GM19395 (cell line): ENCODE measurements around the gene RBM14.
"Not testable (repeated sequence)": the region's sequence is repeated elsewhere in the genome, so short reads cannot be mapped to it uniquely, and the experiment has no call there.

Source experiments
- ATAC-seq: cut with Tn5 transposase; IDR thresholded peaks from one replicate; pipeline ENCODE4 v1.9.1; 2021; ENCODE audit warnings: mild to moderate bottlenecking, moderate library complexity; ENCODE audit not compliant: unreplicated experiment

Gene RBM14

DNA sequence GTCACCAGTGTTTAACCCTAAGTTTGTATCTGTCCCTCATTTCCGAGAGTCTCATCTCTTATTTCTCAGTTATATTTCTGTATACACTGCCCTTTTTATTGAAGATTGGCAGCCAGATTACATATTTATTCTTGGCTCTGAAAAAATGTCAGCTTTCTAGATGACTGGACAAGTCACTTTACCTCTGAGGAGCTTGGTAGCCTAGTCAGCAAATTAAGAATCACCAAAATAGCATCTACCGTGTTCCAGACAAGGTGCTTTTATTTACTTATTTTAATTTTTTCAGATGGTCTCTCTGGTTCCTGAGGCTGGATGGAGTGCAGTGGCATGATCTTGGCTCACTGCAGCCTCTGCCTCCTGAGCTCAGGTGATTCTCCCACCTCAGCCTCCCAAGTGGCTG, 16.5 kb downstream of the RBM14 start:
- no peak for ATAC-seq

DNA sequence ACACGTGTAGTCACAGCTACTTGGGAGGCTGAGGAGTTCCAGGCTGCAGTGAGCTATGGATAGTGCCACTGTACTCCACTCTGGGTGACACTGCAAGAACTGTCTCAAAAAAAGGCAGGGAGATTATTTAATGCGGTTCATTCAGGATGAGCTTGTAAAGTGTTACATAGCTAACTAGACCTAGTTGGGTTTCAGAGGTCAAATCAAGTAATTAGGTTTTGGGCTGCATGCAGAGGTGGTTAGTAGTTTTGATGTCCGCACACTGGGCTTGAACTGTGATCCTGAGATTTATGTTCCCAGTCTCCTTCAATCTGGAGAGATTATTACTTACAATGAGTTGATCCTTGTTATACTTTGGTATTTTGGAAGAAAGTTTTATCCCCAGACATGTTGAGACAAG, 20.0 kb downstream of the RBM14 start:
- ATAC-seq = no peak

DNA sequence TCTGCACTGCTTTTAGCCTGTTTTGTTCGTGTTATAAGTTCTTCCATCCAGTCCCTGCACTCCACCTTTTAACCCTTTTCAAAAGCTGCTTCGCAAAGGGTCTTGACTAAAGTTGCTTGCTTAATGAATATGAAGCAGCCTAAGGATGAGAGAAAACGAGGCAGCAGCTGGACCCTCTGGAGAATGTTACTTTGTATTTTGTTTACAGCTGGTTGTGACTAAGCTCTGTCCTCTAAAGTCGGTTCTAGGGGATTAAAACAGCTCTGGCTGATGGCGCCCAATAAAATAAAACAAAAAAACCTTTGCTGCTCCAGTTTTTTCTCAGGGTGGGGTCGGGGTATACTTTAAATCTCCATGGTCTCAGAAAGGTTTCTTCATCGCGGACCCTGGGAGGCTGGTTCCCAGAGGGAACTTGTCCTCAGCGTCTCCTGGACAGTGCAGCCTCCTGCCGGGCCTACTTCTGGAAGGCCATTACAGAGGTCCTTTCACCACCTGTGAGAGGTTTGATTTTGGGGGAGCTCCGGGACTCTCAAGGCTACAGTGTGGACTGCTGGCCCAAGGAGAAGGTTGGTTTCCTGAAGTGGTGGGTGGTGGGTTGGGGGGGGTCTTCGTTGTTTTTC, 21.2 kb downstream of the RBM14 start:
- no peak for ATAC-seq

DNA sequence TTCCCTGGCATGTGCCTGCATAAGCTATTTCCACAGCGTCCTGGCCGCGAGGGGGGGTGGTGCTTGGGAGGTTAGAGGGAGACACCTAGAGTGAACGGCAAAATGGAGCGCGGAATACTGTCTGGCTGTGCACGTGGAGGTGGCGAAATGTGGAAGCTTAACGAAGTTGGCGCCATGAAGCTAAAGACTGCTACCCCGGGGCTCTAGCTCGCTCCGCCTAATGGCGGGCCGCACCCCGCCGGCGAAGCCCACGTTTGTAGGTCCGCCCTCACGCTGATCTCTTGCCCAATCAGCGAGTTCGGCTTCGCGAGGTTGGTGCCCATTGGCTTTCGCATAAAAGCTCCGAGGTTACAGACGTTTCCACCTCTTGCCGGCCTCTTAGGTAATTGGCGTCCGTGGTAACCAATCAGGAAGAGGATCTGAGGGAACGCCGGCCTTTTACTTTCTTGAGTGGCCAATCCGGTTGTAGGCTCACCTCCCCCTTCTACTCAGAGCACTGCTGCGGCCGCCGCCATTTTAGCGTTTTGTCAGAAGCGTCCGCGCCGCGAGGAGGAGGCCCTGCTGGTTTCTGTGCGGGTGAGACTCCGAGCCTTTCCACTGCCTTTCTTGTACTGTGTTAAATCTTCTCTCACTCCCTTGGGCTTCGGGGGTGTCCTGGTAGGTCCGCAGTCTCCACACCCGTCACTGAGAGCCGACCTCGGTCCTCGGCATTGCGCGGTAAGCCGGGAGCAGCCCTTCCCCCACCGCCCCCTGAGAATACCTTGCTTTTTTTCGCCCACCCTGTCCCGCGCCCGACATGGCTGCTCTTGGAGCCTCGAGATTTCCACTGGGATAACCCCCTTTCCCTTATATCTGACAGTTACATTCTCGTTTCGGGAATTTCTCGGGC, 22.0 kb downstream of the RBM14 start, which contains the start of gene RBM4:
TSS of gene RBM4 (plus strand) at position 527 of the 889 bp plus-strand sequence. CDS start 1,009 bp downstream, outside the sequence.
- peak; percentile 97 for ATAC-seq

DNA sequence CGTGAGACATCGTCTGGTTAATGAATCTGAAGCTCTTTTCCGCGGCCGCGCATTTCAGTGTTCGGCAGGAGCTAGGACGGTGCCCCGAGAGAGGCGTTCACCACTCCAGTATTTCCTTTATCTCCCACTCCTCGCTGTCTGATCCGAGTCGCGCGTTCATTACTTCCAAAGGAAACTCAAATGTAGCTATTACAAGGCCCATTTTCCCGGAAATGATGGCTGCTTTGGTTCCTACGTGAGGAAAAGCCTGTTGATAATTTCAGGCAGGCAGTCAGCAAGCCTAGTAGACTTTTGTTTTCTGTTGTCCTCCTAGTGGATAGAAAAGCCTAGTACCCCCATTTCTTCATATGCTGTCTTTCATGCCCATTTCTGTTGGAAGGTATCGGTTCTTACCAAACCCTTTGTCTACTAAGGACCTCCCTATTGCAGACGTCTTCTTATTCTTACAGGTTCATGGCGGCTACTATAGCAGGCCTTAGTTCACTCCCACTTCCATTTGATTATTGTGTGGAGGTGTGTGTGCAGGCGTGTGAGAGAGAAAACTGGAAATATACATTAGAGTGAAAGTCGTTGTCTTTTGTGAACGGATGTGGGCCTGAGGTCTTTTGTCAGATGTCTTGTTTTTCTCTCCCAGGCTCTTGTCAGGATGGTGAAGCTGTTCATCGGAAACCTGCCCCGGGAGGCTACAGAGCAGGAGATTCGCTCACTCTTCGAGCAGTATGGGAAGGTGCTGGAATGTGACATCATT, 22.8 kb downstream of the RBM14 start:
- ATAC-seq = no peak

DNA sequence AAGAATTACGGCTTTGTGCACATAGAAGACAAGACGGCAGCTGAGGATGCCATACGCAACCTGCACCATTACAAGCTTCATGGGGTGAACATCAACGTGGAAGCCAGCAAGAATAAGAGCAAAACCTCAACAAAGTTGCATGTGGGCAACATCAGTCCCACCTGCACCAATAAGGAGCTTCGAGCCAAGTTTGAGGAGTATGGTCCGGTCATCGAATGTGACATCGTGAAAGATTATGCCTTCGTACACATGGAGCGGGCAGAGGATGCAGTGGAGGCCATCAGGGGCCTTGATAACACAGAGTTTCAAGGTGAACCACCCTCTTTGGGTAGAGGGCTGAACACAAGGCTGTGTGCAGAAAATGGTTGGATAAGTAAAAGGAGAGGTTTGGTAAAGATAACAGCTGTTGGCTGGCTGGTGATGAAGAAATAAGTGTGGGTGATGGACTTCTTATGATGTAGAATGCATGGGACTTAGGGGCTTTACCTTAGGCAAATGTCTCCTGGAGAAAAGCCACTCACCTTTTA, 23.4 kb downstream of the RBM14 start:
- ATAC-seq = not testable (repeated sequence)

DNA sequence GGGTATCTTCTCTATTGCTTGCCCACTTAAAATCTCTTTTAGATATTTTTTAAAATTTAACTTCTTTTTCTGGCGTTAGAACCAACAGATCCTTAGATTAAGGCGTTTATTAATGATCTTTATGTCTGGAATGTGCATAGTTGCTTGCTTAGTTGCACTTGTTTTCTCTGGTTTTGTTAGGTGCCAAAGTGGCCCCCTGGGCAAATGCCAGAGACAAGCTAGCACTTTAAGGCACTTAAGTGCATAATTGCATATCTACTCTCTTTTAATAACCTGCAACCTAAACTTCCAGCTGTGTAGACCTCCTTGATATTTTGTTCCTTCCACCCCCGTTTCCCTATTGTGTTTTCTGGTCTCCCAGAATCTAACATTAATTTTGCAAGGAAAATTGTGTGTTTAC, 25.4 kb downstream of the RBM14 start:
- no peak for ATAC-seq

DNA sequence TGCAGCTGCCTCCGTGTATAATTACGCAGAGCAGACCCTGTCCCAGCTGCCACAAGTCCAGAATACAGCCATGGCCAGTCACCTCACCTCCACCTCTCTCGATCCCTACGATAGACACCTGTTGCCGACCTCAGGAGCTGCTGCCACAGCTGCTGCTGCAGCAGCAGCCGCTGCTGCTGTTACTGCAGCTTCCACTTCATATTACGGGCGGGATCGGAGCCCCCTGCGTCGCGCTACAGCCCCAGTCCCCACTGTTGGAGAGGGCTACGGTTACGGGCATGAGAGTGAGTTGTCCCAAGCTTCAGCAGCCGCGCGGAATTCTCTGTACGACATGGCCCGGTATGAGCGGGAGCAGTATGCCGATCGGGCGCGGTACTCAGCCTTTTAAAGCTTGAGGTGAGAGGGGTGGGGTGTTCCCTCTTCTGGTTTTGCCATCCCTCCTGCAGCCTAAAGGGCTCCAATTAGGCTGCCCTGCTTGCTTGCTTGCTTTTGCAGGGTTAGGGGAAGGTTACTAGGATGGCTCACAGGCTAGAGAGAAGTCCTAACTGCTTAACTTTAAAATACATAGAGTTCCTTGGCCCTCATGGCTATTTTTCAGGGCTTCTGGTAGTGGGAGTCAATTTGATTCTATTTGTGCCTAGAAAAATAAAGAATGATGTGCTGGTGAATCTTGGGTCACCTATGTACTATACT, 27.5 kb downstream of the RBM14 start:
- no peak for ATAC-seq

DNA sequence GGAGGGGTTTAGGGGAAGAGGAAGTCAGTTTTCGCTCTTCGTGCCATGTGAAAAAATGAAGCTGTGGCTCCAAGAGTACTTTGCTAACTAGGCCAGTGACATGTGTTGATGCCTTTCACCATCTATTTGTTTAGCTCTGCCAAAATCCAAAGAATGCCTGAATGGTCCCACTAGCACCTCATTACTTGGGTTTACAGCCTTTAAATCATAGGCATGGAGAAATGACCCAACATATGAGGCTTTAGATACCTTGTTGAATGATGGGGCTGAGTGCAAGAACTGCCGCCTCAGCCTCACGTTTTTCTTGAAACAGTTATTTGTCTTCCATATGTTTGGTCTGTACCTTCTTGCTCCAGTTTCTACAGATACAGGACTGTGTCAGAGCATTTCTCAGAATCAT, 30.4 kb downstream of the RBM14 start:
- no peak for ATAC-seq

DNA sequence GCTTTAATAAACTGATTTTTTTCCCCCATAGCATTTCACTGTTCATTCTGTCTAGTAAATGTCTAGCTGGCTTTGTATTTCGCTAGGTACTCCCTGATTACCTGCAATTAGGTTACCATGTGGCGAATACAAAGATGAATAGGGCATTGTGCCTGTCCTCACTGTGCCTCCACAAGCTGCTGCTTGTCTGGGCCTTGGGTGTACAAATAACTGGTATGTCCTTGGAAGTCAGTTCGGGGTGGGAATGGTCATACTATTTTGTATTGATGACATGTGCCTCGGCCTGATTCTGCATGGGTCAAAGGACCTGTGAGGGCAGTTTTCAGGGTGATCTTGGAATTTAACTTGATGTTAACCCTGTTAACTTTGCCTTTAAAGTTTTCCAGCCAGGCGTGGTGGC, 33.5 kb downstream of the RBM14 start:
- ATAC-seq = no peak

DNA sequence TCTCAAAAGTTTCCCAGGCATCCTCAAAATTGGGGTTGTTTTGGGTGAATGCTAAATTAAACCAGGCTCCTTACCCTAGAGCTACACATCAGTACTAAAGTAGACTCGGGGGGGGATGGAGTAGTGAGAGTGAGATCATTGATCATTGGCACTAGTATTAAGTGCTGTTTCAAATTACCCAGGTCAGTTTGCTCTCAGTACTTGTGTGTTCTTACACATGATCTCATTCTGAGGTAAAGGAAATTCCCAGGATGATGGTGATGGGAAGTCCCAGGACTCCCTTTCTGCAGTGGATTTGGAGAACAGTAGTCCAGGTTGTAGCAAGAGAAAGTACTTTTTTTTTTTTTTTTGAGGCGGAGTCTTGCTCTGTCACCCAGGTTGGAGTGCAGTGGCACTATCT, 34.6 kb downstream of the RBM14 start:
- no peak for ATAC-seq

DNA sequence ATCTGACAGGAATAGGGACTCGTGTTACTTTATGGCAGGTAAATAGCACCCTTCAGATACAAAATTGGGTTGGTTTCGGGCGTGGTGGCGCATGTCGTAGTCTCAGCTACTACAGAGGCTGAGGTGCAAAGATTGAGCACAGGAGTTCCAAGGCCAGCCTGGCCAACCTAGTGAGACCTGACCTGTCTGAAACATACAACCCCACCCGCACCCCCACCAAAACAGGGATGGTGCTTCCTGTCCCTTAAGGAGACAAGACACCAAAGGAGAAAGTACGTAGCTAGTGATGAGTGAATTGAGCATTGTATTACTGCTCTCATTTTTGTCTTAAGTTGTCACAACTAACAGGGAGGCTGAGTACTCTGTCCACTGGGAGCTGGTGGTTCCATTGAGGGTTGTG, 36.2 kb downstream of the RBM14 start:
- no peak for ATAC-seq

DNA sequence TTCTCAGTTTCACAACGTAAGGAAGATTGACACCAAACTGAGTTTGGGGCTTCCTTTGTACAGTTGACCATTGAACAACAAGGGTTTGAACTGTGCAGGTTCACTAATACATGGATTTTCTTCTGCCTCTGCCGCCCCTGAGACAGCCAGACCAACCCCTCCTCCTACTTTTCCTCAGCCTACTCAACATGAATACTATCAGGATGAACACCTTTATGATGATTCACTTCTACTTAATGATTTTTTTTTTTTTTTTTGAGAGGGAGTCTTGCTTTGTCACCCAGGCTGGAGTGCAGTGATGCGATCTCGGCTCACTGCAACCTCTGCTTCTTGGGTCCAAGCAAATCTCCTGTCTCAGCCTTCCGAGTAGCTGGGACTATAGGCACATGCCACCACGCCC, 36.7 kb downstream of the RBM14 start:
- ATAC-seq = no peak

DNA sequence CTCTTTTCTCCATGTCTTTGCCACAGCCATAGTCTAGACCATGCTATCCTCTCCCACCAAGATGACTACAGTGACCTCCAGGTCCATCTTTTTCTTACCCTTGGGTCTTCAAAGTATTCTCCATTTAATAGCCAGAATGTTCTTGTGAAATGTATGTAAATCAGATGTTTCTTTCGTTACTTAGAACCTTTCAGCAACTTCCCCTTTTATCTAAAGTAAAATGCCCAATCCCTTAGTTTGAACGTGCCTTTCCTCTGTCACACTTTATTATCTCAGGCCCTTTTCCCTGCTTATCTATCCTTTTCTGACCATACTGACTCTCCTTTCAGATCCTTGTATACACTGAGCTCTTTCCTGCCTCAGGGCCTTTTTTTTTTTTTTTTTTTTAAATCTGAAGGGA, 43.3 kb downstream of the RBM14 start:
- no peak for ATAC-seq

DNA sequence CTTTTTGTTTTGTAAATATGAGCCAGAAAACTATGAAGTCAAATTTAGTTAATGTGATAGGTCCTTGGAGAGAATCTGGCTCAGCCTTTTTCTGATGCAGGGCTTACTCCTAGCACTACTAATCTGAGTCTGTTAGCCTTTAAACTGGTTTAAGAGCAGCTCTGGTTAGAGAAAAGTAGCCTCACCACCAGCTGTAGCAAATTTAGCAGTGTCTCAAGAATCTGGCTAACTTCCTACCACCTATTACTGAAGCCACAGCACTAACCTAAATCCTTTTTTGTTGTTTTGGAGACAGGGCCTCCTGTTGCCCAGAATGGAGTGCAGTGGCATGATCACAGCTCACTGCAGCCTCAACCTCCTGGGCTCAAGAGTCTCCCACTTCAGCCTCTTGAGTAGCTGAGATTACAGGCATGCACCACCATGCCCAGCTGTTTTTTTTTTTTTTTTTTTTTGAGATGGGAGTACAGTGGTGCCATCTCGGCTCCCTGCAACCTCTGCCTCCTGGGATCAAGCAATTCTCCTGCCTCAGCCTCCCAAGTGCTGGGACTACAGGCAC, 47.4 kb downstream of the RBM14 start:
- ATAC-seq = no peak

DNA sequence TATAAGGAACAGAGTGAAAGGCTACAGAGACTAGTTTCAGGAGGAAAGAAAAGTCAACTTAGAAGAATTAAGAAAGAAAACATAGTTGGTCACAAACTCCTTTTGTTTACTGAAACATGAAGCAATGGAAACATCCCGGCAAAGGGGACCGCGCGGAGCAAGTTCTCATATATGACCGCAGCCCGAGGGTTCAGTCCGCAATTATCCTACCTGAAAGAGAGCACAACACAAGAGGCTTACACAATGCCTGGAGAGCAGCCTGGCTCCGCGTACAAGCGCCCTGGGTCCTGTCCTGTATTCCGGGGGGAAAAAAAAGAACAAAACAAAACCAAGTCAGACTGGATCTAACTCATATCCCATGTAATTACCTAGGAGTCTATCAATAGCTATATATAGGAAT, 48.9 kb downstream of the RBM14 start:
- no peak for ATAC-seq

DNA sequence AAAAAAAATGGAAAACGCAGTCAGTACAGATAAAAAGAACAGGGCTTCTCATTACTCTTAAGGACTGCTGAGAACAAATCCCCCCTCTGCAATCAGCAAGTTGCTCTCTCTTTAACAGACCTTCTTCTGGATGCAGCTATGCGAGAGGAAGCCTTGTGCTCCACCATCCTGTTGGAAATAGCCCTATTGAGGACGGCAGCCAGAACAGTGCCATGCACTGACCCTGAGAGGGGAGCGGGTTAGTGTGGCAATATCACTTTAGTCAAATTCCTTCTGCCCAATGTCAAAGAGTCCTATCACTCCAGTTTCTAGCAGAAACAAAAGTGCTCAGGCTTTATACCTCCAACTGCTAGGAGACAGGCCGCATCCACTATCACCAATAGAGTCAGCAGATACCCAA, 54.4 kb downstream of the RBM14 start:
- no peak for ATAC-seq

DNA sequence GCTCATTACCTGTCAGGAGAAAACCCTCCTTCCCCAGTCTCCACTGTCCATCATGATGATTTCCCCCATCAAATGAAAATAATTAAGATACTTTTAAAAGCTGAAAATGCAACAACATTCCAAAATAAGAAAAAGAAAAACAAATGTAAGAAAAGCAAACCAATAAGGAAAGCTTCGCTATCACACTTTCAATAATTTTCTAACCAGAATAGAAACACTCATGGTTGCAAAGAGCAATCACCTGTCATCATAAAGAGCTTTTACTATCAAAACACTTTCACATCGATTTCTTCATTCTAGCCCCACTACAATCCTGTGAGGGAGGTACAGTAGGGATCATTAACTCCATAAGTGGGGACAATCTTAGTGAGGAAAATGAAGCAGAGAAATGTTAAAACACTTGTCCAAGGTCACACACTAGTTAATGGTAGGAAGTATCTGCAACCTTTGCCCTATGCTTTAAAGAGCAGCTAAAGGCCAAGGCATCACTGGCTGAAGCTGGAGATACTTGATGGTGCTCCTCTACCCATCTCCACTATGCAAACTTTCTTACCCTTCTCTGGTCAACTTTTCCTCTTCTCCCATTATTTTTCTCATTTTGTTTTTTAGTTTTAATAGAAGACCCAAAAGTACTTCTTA, 58.7 kb downstream of the RBM14 start:
- no peak for ATAC-seq

DNA sequence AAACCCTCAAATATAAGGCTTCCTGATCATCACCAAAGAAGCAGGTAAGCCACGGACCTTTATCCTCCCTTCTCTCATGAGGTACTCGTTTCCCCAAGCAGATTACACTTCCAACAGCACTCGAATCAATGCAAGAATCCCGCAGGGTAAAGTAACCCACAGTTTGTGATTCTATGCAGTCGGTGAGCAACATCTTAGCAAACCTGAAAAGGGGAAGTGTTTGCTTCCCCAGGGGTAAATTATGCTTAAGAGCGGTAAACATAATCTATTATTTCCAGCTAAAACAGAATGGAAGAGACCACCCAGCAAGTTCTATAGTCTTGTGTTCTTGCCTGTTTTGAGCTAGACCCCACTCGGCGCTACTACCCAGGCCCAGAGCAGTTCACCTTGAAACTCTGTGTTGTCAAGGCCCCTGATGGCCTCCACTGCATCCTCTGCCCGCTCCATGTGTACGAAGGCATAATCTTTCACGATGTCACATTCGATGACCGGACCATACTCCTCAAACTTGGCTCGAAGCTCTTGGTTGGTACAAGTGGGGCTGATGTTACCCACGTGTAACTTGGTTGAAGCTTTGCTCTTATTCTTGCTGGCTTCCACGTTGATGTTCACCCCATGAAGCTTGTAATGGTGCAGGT, 60.0 kb downstream of the RBM14 start:
- ATAC-seq = no peak
